MM.1S (cell line): ENCODE data around the gene NR6A1.

Source experiments
- DNase-seq: peaks from one replicate; pipeline ENCODE4 v3.0.0-alpha.2; 2015
- H2AFZ ChIP-seq: fragments of 300-600 bp; sonication (generic); 2 replicates; pipeline ENCODE4 v1.6.0; 2016; ENCODE audit warnings: antibody characterized with exemption, low read length
- H3F3A ChIP-seq: fragments of 300-600 bp; sonication (generic); 2 replicates; pipeline ENCODE4 v1.6.1; 2016; ENCODE audit warnings: mild to moderate bottlenecking, antibody characterized with exemption, low read length, moderate library complexity, mixed read lengths; ENCODE audit not compliant: insufficient read depth
- H3K27ac ChIP-seq: fragments of 300-600 bp; sonication (generic); 2 replicates; pipeline ENCODE4 v1.5.1; 2016; ENCODE audit warnings: mild to moderate bottlenecking, low read length
- H3K27me3 ChIP-seq: fragments of 300-600 bp; sonication (generic); replicated peaks from 2 replicates; pipeline ENCODE4 v1.6.0; 2016; ENCODE audit warnings: low read length; ENCODE audit not compliant: insufficient read depth
- H3K36me3 ChIP-seq: fragments of 300-600 bp; sonication (generic); replicated peaks from 2 replicates; pipeline ENCODE4 v1.6.1; 2016; ENCODE audit warnings: mild to moderate bottlenecking, low read length, mixed read lengths; ENCODE audit not compliant: insufficient read depth
- H3K4me1 ChIP-seq: fragments of 300-600 bp; sonication (generic); 2 replicates; pipeline ENCODE4 v1.6.1; 2016; ENCODE audit warnings: low read length, mixed read lengths
- H3K4me2 ChIP-seq: fragments of 300-600 bp; sonication (generic); 2 replicates; pipeline ENCODE4 v1.6.0; 2016; ENCODE audit warnings: low read depth, low read length
- H3K4me3 ChIP-seq: fragments of 300-600 bp; sonication (generic); 2 replicates; pipeline ENCODE4 v1.5.1; 2016; ENCODE audit warnings: low read length, mixed read lengths
- H3K79me2 ChIP-seq: fragments of 300-600 bp; sonication (generic); 2 replicates; pipeline ENCODE4 v1.6.1; 2016; ENCODE audit warnings: mixed run types, low read length, mixed read lengths
- H3K9ac ChIP-seq: fragments of 300-600 bp; sonication (generic); 2 replicates; pipeline ENCODE4 v1.6.1; 2016; ENCODE audit warnings: low read length, mixed read lengths
- H3K9me2 ChIP-seq: fragments of 300-600 bp; sonication (generic); replicated peaks from 2 replicates; pipeline ENCODE4 v1.6.1; 2016; ENCODE audit warnings: mild to moderate bottlenecking, low read length, mixed read lengths; ENCODE audit not compliant: insufficient read depth
- H3K9me3 ChIP-seq: fragments of 300-600 bp; sonication (generic); replicated peaks from 2 replicates; pipeline ENCODE4 v1.6.1; 2016; ENCODE audit warnings: mild to moderate bottlenecking, low read length, mixed read lengths; ENCODE audit not compliant: insufficient read depth
- H4K20me1 ChIP-seq: fragments of 300-600 bp; sonication (generic); 2 replicates; pipeline ENCODE4 v1.6.1; 2016; ENCODE audit warnings: mild to moderate bottlenecking, low read length, moderate library complexity, mixed read lengths; ENCODE audit not compliant: insufficient read depth
- EZH2 ChIP-seq: fragments of 300-600 bp; sonication (generic); optimal IDR thresholded peaks from 2 replicates; pipeline ENCODE3; 2017; ENCODE audit warnings: low read depth, mild to moderate bottlenecking, antibody characterized with exemption, low read length, mixed read lengths
- EZH2phosphoT487 ChIP-seq: fragments of 300-600 bp; sonication (generic); IDR thresholded peaks from 2 replicates; pipeline ENCODE4 v1.6.1; 2018; ENCODE audit warnings: antibody characterized with exemption, low read length
- TF ChIP-seq, protein P1 (sequence below): fragments of 300-600 bp; sonication (generic); IDR thresholded peaks from 2 replicates; pipeline ENCODE4 v1.5.1; 2016; ENCODE audit warnings: antibody characterized with exemption, low read length, mixed read lengths

The NR6A1 gene

DNA sequence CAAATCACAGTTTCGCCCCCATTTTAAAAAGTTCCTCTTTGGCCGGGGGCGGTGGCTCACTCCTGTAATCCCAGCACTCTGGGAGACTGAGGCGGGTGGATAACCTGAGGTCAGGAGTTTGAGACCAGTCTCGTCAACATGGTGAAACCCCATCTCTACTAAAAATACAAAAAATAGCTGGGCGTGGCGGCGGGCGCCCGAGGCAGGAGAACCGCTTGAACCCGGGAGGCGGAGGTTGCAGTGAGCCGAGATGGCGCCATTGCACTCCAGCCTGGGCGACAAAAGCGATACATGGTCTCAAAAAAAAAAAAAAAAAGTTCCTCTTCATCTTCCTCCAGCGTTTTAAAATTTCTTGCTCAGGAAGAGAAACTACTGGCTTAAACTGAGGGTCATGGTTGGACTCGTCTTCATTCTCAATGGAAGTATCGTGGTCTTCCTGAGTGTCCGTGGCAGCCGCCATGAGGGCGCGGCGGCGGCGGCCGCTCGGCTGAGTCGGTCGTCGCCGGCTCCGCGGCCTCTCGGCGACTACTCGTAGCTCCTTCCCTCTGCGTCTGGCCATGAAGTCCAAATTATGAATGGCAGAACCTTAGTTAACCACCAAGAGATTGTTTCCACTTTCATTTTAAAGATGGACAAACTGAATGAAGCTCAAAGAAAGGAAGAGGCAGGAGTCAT, 171.9 kb downstream of the NR6A1 start:
- no peak for TF ChIP-seq EZH2
- no peak for TF ChIP-seq EZH2phosphoT487
- TF ChIP-seq, protein P1, sequence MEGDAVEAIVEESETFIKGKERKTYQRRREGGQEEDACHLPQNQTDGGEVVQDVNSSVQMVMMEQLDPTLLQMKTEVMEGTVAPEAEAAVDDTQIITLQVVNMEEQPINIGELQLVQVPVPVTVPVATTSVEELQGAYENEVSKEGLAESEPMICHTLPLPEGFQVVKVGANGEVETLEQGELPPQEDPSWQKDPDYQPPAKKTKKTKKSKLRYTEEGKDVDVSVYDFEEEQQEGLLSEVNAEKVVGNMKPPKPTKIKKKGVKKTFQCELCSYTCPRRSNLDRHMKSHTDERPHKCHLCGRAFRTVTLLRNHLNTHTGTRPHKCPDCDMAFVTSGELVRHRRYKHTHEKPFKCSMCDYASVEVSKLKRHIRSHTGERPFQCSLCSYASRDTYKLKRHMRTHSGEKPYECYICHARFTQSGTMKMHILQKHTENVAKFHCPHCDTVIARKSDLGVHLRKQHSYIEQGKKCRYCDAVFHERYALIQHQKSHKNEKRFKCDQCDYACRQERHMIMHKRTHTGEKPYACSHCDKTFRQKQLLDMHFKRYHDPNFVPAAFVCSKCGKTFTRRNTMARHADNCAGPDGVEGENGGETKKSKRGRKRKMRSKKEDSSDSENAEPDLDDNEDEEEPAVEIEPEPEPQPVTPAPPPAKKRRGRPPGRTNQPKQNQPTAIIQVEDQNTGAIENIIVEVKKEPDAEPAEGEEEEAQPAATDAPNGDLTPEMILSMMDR, result no peak
- H4K20me1 ChIP-seq, result no peaks in the 10 kb centered on the region
- H3K4me1 ChIP-seq, result no peaks in the 10 kb centered on the region
- no peak for DNase-seq
- no peak overlapping the region for H3K4me3 ChIP-seq
- H3K36me3 ChIP-seq, result no peaks in the 10 kb centered on the region
- H3K4me2 ChIP-seq, result no peak overlapping the region
- no peaks in the 10 kb centered on the region for H3K79me2 ChIP-seq
- H3K9me2 ChIP-seq, result no peaks in the 10 kb centered on the region
- no peaks in the 10 kb centered on the region for H3K9me3 ChIP-seq
- H3K9ac ChIP-seq, result no peak overlapping the region
- no peak overlapping the region for H3K27ac ChIP-seq
- H3F3A ChIP-seq, result no peaks in the 10 kb centered on the region
- no peaks in the 10 kb centered on the region for H3K27me3 ChIP-seq
- H2AFZ ChIP-seq, result no peak overlapping the region

- no peak for TF ChIP-seq EZH2
- no peak for TF ChIP-seq EZH2phosphoT487
- TF ChIP-seq, protein P1, result no peak
- Histone ChIP-seq H3K79me2 (no peaks in the 10 kb centered on the region), H2AFZ (no peak overlapping the region), H3F3A (no peaks in the 10 kb centered on the region), H3K36me3 (no peaks in the 10 kb centered on the region), H3K9ac (no peak overlapping the region), H3K9me2 (no peaks in the 10 kb centered on the region), H3K4me2 (no peak overlapping the region), H3K4me3 (no peak overlapping the region), H4K20me1 (no peaks in the 10 kb centered on the region), H3K4me1 (no peaks in the 10 kb centered on the region), H3K27me3 (no peaks in the 10 kb centered on the region), H3K27ac (no peak overlapping the region), H3K9me3 (no peaks in the 10 kb centered on the region)
- DNase-seq, result no peak
These were observed 173.1 kb downstream of the NR6A1 start for GRCh38 chr9:124598048-124598447.

- no peak for DNase-seq
- H3K9ac ChIP-seq, result no peak overlapping the region
- no peaks in the 10 kb centered on the region for H3K79me2 ChIP-seq
- no peaks in the 10 kb centered on the region for H3K9me2 ChIP-seq
- H3K4me3 ChIP-seq, result no peak overlapping the region
- no peaks in the 10 kb centered on the region for H3F3A ChIP-seq
- H3K9me3 ChIP-seq, result no peaks in the 10 kb centered on the region
- no peak overlapping the region for H2AFZ ChIP-seq
- no peaks in the 10 kb centered on the region for H3K36me3 ChIP-seq
- H3K4me1 ChIP-seq, result no peaks in the 10 kb centered on the region
- no peaks in the 10 kb centered on the region for H3K27me3 ChIP-seq
- TF ChIP-seq, protein P1, result no peak
- TF ChIP-seq EZH2, result no peak
- TF ChIP-seq EZH2phosphoT487, result no peak
- no peaks in the 10 kb centered on the region for H4K20me1 ChIP-seq
- H3K4me2 ChIP-seq, result no peak overlapping the region
- H3K27ac ChIP-seq, result no peak overlapping the region
These were observed 174.8 kb downstream of the NR6A1 start for GRCh38 chr9:124596172-124596839.
